HG03521 (cell line): ENCODE results near the gene MAEL.

Experiments
- ATAC-seq: cut with Tn5 transposase; IDR thresholded peaks from one replicate; pipeline ENCODE4 v1.9.1; 2021; ENCODE audit warnings: mild to moderate bottlenecking, moderate library complexity; ENCODE audit not compliant: unreplicated experiment

MAEL gene

GRCh38 chr1:167054946-167055630 is 66.0 kb downstream of the MAEL start:
- ATAC-seq = no peak

- no peak for ATAC-seq
Observed at GRCh38 chr1:167056529-167057231, 67.6 kb downstream of the MAEL start.

- peak; percentile 55 for ATAC-seq
Observed at GRCh38 chr1:167057241-167057688, 68.2 kb downstream of the MAEL start.

GRCh38 chr1:167059045-167059808 is 70.1 kb downstream of the MAEL start:
- no peak for ATAC-seq

GRCh38 chr1:167059809-167060107 is 70.7 kb downstream of the MAEL start:
- ATAC-seq = no peak

GRCh38 chr1:167060141-167061072 is 71.3 kb downstream of the MAEL start:
- no peak for ATAC-seq

GRCh38 chr1:167061073-167061464 is 72.0 kb downstream of the MAEL start:
- ATAC-seq = no peak

GRCh38 chr1:167064621-167065020 is 75.5 kb downstream of the MAEL start:
- ATAC-seq = no peak

GRCh38 chr1:167065471-167065870 is 76.4 kb downstream of the MAEL start:
- ATAC-seq = no peak

- ATAC-seq = peak; percentile 76
Observed at GRCh38 chr1:167066333-167067122, 77.4 kb downstream of the MAEL start.

- no peak for ATAC-seq
Observed at GRCh38 chr1:167067904-167068303, 78.8 kb downstream of the MAEL start.

GRCh38 chr1:167068761-167069160 is 79.7 kb downstream of the MAEL start:
- no peak for ATAC-seq

GRCh38 chr1:167071286-167071685 is 82.2 kb downstream of the MAEL start:
- no peak for ATAC-seq
